Neural cell (in vitro differentiated cells): ENCODE measurements around the gene KCNMB4. TPM values are rescaled to one million over a fixed set of nuclear protein-coding genes. Genes with fewer than 3 reads are reported as not detected.
A peak's percentile ranks its signal among the peaks of the same experiment; 100 is the strongest.

Experiments used
- H2AFZ ChIP-seq: fragments of 200-600, 300-800 bp; sonication (generic), shearing (Covaris generic); 2 replicates; pipeline ENCODE4 v1.6.0; 2014; ENCODE audit warnings: low read depth, mild to moderate bottlenecking, antibody characterized with exemption, low read length, moderate library complexity
- H3F3A ChIP-seq: fragments of 200-600 bp; shearing (Covaris generic); 2 replicates; pipeline ENCODE4 v1.6.1; 2016; ENCODE audit warnings: mild to moderate bottlenecking, moderate library complexity, mixed read lengths, antibody characterized with exemption, low read length; ENCODE audit not compliant: insufficient read depth, poor library complexity, severe bottlenecking
- H3K27ac ChIP-seq: fragments of 200-600, 300-800 bp; sonication (generic), shearing (Covaris generic); 2 replicates; pipeline ENCODE4 v1.5.1; 2014; ENCODE audit warnings: mild to moderate bottlenecking, low read length, moderate library complexity
- H3K27me3 ChIP-seq: fragments of 300-800, 200-600 bp; sonication (generic), shearing (Covaris generic); 2 replicates; pipeline ENCODE4 v1.6.0; 2014; ENCODE audit warnings: mild to moderate bottlenecking, low read depth, low read length, moderate library complexity; ENCODE audit not compliant: insufficient read depth
- H3K36me3 ChIP-seq: fragments of 300-800, 200-600 bp; sonication (generic), shearing (Covaris generic); 2 replicates; pipeline ENCODE4 v1.5.1; 2014; ENCODE audit warnings: mild to moderate bottlenecking, antibody characterized with exemption, low read length, moderate library complexity; ENCODE audit not compliant: insufficient read depth
- H3K4me2 ChIP-seq: fragments of 300-800, 200-600 bp; sonication (generic), shearing (Covaris generic); 2 replicates; pipeline ENCODE4 v1.6.0; 2014; ENCODE audit warnings: mild to moderate bottlenecking, low read length
- H3K4me3 ChIP-seq: fragments of 300-800, 200-600 bp; sonication (generic), shearing (Covaris generic); 2 replicates; pipeline ENCODE4 v1.5.1; 2014; ENCODE audit warnings: mild to moderate bottlenecking, low read length, moderate library complexity
- H3K79me2 ChIP-seq: fragments of 200-600 bp; shearing (Covaris generic); replicated peaks from 2 replicates; pipeline ENCODE4 v1.6.0; 2014; ENCODE audit warnings: mild to moderate bottlenecking, low read length, moderate library complexity; ENCODE audit not compliant: insufficient read depth
- H3K9ac ChIP-seq: fragments of 300-800, 200-600 bp; sonication (generic), shearing (Covaris generic); 2 replicates; pipeline ENCODE4 v1.6.1; 2016; ENCODE audit warnings: mild to moderate bottlenecking, low read length, mixed read lengths
- H3K9me2 ChIP-seq: fragments of 200-600 bp; shearing (Covaris generic); 2 replicates; pipeline ENCODE4 v1.6.1; 2016; ENCODE audit warnings: mild to moderate bottlenecking, low read length, mixed read lengths; ENCODE audit not compliant: insufficient read depth
- H3K9me3 ChIP-seq: fragments of 200-600, 300-800 bp; sonication (generic), shearing (Covaris generic); 2 replicates; pipeline ENCODE4 v1.6.1; 2016; ENCODE audit warnings: mild to moderate bottlenecking, mixed run types, low read length, moderate library complexity, mixed read lengths
- H4K20me1 ChIP-seq: fragments of 200-600 bp; shearing (Covaris generic); 2 replicates; pipeline ENCODE4 v1.6.1; 2016; ENCODE audit warnings: mild to moderate bottlenecking, mixed run types; ENCODE audit not compliant: insufficient read depth
- CTCF ChIP-seq: fragments of 450-650 bp; IDR thresholded peaks from 2 replicates; pipeline ENCODE4 v1.5.1; 2014; ENCODE audit warnings: antibody characterized with exemption, mild to moderate bottlenecking, moderate library complexity; ENCODE audit not compliant: poor library complexity, severe bottlenecking
- EP300 ChIP-seq: fragments of 450-650 bp; conservative IDR thresholded peaks from 2 replicates; pipeline ENCODE4 v1.6.1; 2014; ENCODE audit warnings: antibody characterized with exemption, mild to moderate bottlenecking, moderate library complexity; ENCODE audit not compliant: poor library complexity, severe bottlenecking
- EZH2 ChIP-seq: fragments of 200-600, 300-800 bp; shearing (Covaris generic), sonication (generic); IDR thresholded peaks from 2 replicates; pipeline ENCODE4 v1.6.1; 2014; ENCODE audit warnings: antibody characterized with exemption, low read length, borderline replicate concordance, mild to moderate bottlenecking; ENCODE audit not compliant: insufficient read depth, poor library complexity, severe bottlenecking
- MXI1 ChIP-seq: fragments of 450-650 bp; conservative IDR thresholded peaks from 2 replicates; pipeline ENCODE4 v1.6.1; 2014; ENCODE audit warnings: antibody characterized with exemption, mild to moderate bottlenecking; ENCODE audit not compliant: poor library complexity, severe bottlenecking
- POLR2AphosphoS5 ChIP-seq: IDR thresholded peaks from 2 replicates; pipeline ENCODE4 v1.6.1; 2012
- RAD21 ChIP-seq: fragments of 450-650 bp; conservative IDR thresholded peaks from 2 replicates; pipeline ENCODE4 v1.6.1; 2014; ENCODE audit warnings: antibody characterized with exemption, mild to moderate bottlenecking, moderate library complexity
- REST ChIP-seq: IDR thresholded peaks from 2 replicates; pipeline ENCODE4 v1.6.1; 2012; ENCODE audit warnings: borderline replicate concordance
- SMC3 ChIP-seq: fragments of 450-650 bp; conservative IDR thresholded peaks from 2 replicates; pipeline ENCODE4 v1.6.1; 2014; ENCODE audit warnings: antibody characterized with exemption, mild to moderate bottlenecking, moderate library complexity; ENCODE audit not compliant: poor library complexity
- TAF1 ChIP-seq: IDR thresholded peaks from 2 replicates; pipeline ENCODE4 v1.6.1; 2012; ENCODE audit warnings: low read depth
- polyA minus RNA-seq: library from RNA; depleted of rRNA, polyadenylated mRNA; stranded (reverse); fragments of >200 nt; gene quantifications from 2 replicates; pipeline ENCODE4 v1.2.3, GENCODE V29; 2014
- polyA plus RNA-seq: library from polyadenylated mRNA; depleted of rRNA; stranded (reverse); fragments of >200 nt; gene quantifications from 2 replicates; pipeline ENCODE4 v1.2.3, GENCODE V29; 2014

KCNMB4 gene, protein sequence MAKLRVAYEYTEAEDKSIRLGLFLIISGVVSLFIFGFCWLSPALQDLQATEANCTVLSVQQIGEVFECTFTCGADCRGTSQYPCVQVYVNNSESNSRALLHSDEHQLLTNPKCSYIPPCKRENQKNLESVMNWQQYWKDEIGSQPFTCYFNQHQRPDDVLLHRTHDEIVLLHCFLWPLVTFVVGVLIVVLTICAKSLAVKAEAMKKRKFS
- 20.1 and 26.4 TPM in 2 replicates for polyA plus RNA-seq
- 22.0 and 22.9 TPM in 2 replicates for polyA minus RNA-seq

GRCh38 chr12:70365648-70366518 is at the start of gene KCNMB4:
Gene KCNMB4, plus strand, starts transcription at chr12:70366290. Its CDS starts 445 bp downstream, at chr12:70366735.
- peak within 1 kb of the TSS; percentile 57 for H3K27ac ChIP-seq
- H4K20me1 ChIP-seq, result no peaks in the 10 kb centered on the region
- no peaks in the 10 kb centered on the region for H3K36me3 ChIP-seq
- peak within 1 kb of the TSS; percentile 67 for H2AFZ ChIP-seq
- peak within 1 kb of the TSS; percentile 83 for H3K9ac ChIP-seq
- H3K9me3 ChIP-seq, result no peaks in the 10 kb centered on the region
- H3K79me2 ChIP-seq, result peaks cover 30% of the 10 kb centered on the region
- peak within 1 kb of the TSS; percentile 93 for H3K4me3 ChIP-seq
- no peaks in the 10 kb centered on the region for H3K9me2 ChIP-seq
- H3K27me3 ChIP-seq, result peaks cover 15% of the 10 kb centered on the region
- H3F3A ChIP-seq, result no peaks in the 10 kb centered on the region
- TF ChIP-seq REST, result no peak
- TF ChIP-seq POLR2AphosphoS5, result peak; percentile 59
- TF ChIP-seq EP300, result no peak
- TF ChIP-seq MXI1, result peak; percentile 87
- no peak for TF ChIP-seq SMC3
- TF ChIP-seq EZH2, result no peak
- H3K4me2 ChIP-seq, result peak within 1 kb of the TSS; percentile 79

DNA sequence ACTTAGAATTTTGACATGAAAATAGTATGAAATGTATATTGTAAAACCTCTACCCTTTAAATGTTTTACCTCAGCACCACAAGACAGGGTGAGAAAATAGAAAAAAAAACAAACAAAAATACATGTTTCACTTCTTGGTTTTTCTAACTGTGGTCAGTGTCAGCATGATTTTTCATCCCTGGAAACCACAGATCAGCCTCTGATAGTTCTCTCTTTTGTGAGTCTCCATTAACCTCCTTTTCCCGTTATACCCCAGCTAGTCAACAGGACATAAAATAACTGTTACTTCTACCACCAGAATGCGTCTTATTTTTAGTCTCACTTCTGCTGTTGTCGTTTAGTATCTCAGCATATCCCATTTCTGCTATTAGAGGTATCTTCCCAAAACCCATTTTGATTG is 48.3 kb upstream of the KCNMB4 start:
- no peaks in the 10 kb centered on the region for H3F3A ChIP-seq
- H3K9ac ChIP-seq, result no peak overlapping the region
- H3K79me2 ChIP-seq, result peaks cover 5% of the 10 kb centered on the region
- no peaks in the 10 kb centered on the region for H3K9me2 ChIP-seq
- no peak overlapping the region for H3K4me2 ChIP-seq
- no peak overlapping the region for H3K4me3 ChIP-seq
- no peaks in the 10 kb centered on the region for H3K9me3 ChIP-seq
- no peaks in the 10 kb centered on the region for H3K27me3 ChIP-seq
- TF ChIP-seq EP300 (no peak), POLR2AphosphoS5 (no peak), RAD21 (no peak), TAF1 (no peak), REST (no peak), CTCF (no peak), EZH2 (no peak), SMC3 (no peak), MXI1 (no peak)
- peaks cover 9% of the 10 kb centered on the region for H3K36me3 ChIP-seq
- H2AFZ ChIP-seq, result no peak overlapping the region
- H4K20me1 ChIP-seq, result no peaks in the 10 kb centered on the region
- no peak overlapping the region for H3K27ac ChIP-seq
